Peyer's patch (tissue), 4 donors: ENCODE measurements around the gene MPPED1.

ENCODE experiments used
- CTCF ChIP-seq, 6 experiments: fragments of 450-650 bp in 4 of 6; fragments of 200-600 bp in 2 of 6; sonication (generic) in 1 of 6; IDR thresholded peaks; one replicate each; pipeline ENCODE4 v1.5.1; 2017 to 2019; ENCODE audit warnings: antibody characterized with exemption in 6 of 6, mild to moderate bottlenecking in 3 of 6, moderate library complexity in 1 of 6
- POLR2A ChIP-seq, 2 donors: fragments of 450-650 bp; IDR thresholded peaks; one replicate each; pipeline ENCODE4 v1.5.1; 2017; ENCODE audit warnings: antibody characterized with exemption in 2 of 2, mild to moderate bottlenecking in 2 of 2, moderate library complexity in 2 of 2

DNA sequence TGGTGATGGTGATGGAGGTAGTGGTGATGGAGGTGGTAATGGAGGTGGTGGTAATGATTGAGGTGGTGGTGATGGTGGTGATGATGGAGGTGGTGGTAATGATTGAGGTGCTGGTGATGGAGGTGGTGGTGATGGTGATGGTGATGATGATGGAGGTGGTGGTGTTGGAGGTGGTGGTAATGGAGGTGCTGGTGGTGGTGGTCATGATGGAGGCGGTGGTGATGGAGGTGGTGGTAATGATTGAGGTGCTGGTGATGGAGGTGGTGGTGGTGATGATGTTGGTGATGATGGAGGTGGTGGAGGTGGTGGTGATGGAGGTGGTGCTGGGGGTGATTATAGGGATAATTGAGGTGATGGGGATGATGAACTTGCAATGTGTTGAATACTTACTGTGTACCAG is 79.9 kb downstream of the MPPED1 start:
- TF ChIP-seq CTCF (IDR thresholded peaks at IDR 0.05) (no peak), POLR2A (IDR thresholded peaks at IDR 0.05) (no peak)
